ENCODE data around the gene OTOG.

OTOG gene

GRCh38 chr11:17602105-17603001 lies 55.3 kb downstream of the OTOG start:
- DNase-seq (ENCODE audit: low read depth in 4 of 4, low spot score in 1 of 4) = no peak

DNA sequence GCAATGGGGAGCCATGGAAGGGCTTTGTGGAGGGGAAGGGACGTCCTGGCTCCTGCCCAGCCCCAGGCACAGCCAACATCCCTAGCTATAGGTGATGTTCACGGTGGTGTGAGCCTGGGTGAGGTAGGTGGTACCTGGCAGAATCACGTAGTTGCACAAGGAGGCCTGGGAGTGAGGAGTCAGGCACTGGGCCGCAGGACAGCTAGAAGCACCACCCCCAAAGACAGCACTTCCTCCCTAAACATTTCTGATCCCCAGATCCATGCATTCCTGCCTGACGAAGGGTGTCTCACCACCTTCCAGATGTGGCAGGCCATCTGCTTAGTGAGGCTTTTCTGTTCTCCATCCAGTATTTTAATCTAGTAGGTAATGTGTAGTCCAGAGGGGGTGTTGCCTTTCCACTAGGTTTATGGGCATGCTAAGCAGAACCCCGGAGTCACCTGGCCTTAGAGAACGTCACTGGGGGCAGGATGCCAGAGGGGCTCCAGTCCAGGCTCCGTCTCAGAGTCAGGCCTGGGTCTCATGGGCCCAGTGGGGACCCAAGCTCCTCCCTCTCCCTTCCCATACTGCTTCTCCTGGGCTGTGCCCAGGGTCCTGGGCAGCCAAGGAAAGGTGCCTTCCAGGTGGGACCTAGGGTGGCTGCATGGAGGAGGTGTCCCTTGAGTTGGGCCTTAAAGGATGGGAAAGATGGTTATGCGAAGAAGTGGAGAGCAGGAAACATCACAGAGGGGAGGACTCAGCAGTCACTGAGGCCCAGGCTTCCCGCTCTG lies 56.2 kb downstream of the OTOG start:
- no peak for DNase-seq (ENCODE audit: low read depth in 4 of 4, low spot score in 1 of 4)

- DNase-seq (ENCODE audit: low read depth in 4 of 4, low spot score in 1 of 4) = no peak
Measured at GRCh38 chr11:17604201-17604914, 57.3 kb downstream of the OTOG start.

- DNase-seq (ENCODE audit: low read depth in 4 of 4, low spot score in 1 of 4) = no peak
Measured at GRCh38 chr11:17604915-17605233, 57.8 kb downstream of the OTOG start.

DNA sequence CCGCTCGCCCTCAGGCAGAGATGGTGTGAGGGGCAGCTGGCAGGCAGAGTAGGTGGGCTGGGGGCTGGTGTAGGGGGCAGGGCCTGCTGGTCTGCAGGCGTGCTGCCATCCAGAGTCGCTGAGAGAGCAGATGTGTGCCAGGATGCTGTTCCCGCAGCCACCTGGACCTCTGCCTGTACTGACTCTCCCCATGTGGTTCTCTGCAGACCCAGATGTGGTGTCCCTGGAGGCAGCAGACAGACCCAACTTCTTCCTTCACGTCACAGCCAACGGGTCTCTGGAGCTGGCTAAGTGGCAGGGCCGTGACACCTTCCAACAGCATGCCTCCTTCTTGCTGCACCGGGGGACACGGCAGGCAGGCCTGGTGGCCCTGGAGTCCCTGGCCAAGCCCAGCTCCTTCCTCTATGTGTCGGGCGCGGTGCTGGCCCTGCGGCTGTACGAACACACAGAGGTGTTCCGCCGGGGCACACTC lies 58.6 kb downstream of the OTOG start:
- no peak for DNase-seq (ENCODE audit: low read depth in 4 of 4, low spot score in 1 of 4)

DNA sequence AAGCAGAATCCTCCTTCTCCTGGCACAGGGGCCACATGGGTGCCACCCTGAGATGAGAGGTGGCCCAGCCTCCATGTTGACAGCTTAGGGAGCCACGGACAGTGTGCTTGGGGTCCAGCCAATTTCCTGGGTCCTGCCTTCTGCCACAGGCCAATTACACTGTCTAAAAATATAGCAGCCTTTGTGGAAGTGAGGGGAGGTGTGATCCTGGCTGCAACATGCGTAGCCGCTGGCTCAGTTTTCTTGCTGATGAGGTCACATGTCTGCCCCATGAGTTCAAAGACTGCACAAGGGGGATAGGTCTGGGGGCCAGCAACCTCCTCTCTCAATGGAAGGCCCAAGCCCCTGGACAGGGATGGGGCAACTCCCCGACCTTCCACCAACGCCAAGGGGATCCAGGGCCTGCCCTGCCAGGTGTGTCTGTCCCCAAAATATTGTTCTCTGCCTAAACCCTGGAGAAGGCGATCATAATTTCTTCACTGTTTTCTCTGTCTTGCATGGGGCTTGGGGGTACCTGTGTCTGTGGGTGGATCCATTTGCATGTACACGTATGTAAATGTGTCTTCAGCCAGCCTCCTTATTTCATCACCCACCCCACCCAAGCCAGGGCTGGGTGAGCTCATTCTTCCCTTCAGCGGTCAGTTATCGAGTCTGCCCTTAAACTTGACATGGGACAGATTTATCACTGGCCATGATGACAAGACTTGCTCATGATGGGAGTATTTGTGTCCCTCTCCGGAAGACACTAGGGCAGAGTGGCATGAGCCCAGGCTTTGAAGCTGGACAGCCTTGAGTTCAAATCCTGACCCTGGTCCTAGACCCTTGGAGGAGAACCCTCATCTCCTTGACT lies 59.4 kb downstream of the OTOG start:
- DNase-seq (ENCODE audit: low read depth in 4 of 4, low spot score in 1 of 4) = no peak

DNA sequence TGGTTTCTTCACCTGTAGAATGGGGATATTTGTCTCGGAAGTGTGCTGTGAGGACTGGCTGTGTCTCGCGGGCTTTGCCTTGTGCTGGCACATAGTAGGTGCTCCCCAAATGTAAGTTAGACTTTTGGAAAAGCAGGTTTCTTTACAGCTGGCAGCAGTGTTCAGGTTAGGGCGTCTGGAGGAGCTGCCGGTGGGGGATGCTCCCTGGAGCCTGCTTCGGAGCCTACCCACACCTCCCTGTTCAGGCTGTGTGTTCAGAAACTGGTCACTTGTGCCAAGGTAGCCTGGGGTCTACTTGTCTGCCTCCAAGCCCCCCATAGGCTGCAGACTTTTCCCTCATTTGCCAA lies 60.0 kb downstream of the OTOG start:
- no peak for DNase-seq (ENCODE audit: low read depth in 4 of 4, low spot score in 1 of 4)

- no peak for DNase-seq (ENCODE audit: low read depth in 4 of 4, low spot score in 1 of 4)
Measured at GRCh38 chr11:17607591-17608570, 60.8 kb downstream of the OTOG start.

GRCh38 chr11:17608821-17609220 lies 61.8 kb downstream of the OTOG start:
- DNase-seq (ENCODE audit: low read depth in 4 of 4, low spot score in 1 of 4) = no peak

- no peak for DNase-seq (ENCODE audit: low read depth in 4 of 4, low spot score in 1 of 4)
Measured at GRCh38 chr11:17609291-17610084, 62.4 kb downstream of the OTOG start.

GRCh38 chr11:17610085-17610894 lies 63.2 kb downstream of the OTOG start:
- DNase-seq (ENCODE audit: low read depth in 4 of 4, low spot score in 1 of 4) = no peak

DNA sequence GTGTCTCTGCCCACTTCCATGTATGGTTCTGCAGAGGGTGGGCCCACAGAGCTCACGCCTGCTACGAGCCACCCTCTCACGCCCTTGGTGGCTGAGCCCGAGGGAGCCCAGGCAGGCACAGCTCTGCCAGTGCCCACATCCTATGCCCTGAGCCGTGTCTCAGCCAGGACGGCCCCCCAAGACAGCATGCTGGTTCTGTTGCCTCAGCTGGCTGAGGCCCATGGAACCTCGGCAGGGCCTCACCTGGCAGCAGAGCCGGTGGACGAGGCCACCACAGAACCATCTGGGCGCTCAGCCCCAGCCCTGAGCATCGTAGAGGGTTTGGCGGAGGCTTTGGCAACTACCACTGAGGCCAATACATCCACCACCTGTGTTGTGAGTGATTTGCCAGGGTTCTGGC lies 64.0 kb downstream of the OTOG start:
- DNase-seq (ENCODE audit: low read depth in 4 of 4, low spot score in 1 of 4) = no peak

- DNase-seq (ENCODE audit: low read depth in 4 of 4, low spot score in 1 of 4) = no peak
Measured at GRCh38 chr11:17611503-17612220, 64.6 kb downstream of the OTOG start.

DNA sequence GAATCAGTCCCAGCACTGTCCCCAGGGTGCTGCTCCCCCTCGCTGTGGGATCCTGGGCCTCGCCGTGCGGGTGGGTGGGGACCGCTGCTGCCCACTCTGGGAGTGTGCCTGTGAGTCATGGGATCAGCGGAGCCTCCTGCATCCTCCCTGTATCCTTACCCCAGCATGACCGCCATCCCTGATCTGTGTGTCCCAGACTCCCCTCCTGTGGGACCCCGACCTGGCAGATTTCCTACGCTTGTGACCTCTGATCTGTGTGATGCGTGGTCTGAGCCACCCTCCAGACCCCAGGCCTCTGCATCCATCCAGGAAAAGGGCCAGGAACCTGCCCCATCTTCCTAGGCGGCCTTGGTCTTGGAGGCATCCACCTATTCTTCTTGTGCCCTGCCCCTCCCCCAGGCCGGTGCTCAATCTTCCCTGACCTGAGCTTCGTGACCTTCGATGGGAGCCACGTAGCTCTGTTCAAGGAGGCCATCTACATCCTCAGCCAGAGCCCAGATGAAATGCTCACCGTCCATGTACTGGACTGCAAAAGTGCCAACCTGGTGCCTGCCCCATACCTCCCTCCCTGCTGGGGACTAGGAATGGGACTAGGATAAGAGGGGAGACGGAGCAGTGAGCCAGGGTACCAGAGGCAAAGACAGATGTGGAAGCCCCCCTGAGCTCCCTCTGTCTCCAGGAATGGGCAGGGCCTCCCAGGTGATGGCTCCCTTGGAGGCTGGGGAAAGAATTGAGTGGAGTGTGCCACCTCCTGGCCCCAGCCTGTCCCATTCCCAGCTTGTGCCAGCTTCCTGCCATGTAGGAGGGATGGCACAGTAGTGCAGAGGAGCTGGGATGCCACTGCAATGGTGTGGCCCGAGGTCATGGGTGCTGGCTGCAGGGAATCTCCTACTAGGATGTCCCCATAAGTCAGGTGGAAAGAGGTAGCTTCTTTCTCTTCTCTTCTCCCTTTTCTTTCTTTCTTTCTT lies 65.4 kb downstream of the OTOG start:
- DNase-seq (ENCODE audit: low read depth in 4 of 4, low spot score in 1 of 4) = no peak

GRCh38 chr11:17613428-17613962 lies 66.4 kb downstream of the OTOG start:
- DNase-seq (ENCODE audit: low read depth in 4 of 4, low spot score in 1 of 4) = no peak

DNA sequence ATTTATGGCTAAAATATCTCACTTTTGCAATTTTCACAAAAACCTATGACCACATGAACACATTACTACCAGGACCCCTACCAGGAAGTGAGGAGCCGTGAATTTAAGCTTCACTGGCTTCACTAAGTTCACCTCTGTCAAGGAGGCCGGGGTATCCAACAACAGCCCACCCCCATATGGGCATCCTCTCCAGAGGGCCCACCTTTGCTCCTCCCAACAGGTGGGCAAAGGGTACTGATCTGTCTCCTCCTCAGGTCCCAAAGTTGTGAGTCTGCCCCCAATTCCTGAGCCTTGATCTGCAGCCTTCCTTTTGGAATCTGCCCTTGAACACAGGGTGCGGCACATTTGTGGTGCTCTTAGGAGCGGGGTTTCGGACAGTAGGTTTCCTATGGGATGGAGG lies 66.9 kb downstream of the OTOG start:
- no peak for DNase-seq (ENCODE audit: low read depth in 4 of 4, low spot score in 1 of 4)

All from stimulated activated CD4-positive, alpha-beta T cell treated with anti-CD3 and anti-CD28 coated beads, Interleukin-1b, Interleukin-23, amount 100 ng/mL, for 24 hours (primary cell).